Activated CD4-positive, alpha-beta T cell treated with anti-CD3 and anti-CD28 coated beads for 24 hours (primary cell): ENCODE results near the gene SLC35F1.

Experiments
- DNase-seq, 2 donors: peaks; one replicate each; pipeline ENCODE4 v3.0.0-alpha.2; 2020; ENCODE audit warnings: low read depth in 2 of 2

SLC35F1 gene

DNA sequence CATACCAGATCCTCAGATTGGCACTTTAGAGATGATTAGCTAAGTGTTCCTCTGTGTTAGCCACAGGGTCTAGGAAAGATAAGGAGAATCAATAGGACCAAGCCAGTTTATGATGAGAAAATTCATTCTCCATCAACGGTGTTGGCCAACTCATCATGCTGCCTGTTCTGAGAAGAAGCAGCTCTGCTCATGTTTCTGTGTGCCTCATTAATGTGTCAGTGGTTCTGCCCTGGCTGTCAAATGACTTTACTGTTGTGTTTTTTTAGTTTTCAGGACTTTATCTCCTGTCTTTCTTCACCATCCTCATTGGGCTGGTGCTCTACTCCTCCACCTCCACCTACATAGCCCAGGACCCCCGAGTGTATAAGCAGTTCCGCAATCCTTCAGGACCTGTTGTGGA, 406.7 kb downstream of the SLC35F1 start:
- DNase-seq: no peak

- no peak for DNase-seq
Measured at GRCh38 chr6:118316796-118317384, 409.8 kb downstream of the SLC35F1 start.

DNA sequence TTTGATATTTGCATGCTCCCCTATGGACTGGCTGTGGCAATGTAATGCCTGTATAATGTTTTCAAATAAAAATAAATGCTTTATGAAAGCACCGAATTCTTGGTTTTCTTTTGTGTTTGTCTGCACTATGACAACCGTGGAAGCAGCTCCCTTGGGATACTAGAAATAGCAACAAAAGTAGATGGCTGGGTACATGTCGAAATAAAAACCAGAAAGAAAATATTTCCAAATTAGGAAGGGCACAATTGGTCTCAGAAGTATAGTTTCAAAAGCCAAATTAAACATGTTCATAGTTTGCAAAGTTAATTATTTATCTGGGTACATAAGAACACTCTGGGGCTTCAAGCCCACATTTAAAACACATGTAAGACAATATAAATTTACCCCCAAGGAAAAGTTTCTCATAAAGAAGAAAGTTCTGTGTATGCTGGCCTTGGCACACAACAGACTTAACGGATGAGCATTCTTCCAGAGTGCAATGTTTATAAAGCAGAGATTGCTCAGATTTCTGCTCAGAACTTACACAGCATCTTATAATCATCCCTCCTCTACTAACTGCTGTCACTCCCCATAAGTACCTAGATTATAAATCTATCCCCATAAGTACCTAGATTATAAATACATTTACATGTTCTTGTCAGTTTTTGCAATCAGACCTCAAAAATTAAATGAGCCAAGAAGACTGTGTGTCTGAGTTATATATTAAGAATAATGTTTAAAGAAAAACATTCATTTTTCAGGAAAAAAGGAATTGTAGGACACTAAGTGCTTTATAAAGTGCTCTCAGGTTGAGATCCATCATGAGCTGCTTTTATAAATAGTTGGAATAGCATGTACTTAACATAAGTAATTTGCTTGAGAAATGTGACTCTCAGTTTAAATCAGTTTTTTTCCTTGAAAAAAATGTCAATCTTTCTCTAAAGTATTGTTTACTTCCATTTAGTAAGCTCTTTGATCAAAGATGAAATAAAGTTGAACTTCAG, 410.8 kb downstream of the SLC35F1 start:
- DNase-seq: no peak

DNA sequence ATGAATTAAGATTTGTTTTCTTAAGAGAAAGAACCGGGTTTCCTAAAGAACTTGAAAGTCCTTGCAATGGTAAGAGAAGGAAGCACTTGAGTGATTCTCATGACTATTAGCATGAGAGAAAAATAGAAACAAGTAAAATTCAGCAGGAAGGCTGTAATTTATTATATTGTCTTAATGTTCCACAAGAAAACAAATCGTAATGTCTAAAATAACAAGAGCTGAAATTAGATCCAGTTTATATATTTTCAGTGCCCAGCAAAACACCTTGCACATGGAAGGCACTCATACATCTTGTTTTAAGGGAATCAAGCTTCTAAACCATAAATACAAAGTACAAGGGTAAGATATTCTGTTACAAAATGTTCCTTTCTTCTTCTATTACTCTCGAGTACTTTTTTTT, 411.6 kb downstream of the SLC35F1 start:
- no peak for DNase-seq

GRCh38 chr6:118319416-118319815, 412.4 kb downstream of the SLC35F1 start:
- DNase-seq: no peak

DNA sequence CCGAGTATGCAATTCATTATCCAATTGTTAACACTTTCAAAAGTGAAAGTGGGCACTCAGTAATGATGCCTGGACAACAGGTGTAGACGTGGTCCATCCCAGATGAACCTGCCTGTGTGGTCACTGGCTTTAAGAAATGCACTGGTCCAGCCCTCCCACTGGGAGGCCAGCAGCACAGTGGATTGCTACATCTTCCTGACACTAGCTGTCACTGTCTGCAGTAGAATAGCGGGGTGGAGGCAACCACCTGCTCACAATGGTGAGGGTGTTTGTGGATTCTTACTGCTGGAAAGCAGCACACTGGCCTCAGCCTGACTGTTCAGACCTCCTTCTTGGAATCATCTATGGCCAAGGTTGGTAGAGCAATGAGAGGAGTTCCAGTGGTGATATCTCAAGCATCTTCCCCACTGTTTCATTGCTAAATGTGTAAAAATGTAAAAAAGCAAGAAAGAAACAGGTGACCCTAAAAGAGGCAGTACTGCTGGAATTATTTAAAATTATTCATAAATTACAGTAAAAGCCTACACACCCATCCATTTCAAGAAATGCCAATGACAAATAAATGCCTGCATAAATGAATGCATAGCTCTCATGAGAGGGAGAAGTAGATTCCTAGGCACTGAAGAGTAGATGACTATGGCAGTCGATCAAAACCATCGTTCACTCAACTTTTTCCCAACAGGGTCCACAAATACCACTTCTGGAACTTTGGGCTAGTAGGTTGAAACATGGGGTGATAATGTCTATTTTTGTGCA, 413.0 kb downstream of the SLC35F1 start:
- DNase-seq: no peak

DNA sequence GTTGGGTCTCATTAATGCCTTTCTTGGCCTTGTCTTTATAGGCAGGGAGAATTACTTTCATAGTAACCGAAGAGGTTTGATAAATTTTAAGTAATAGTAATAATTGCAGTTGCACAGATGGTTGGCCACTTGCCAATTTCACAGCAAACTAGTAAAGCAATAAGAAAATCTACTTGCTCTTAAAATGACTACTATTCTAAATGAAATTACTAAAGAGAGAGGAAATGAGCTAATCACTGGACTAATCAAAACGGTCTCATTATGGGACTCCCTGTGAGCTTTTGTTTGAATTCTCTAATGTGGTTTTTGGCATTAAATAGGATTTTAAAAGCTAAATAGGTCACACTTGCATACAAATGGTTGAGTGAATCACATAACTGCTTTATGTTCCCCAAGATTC, 413.6 kb downstream of the SLC35F1 start:
- DNase-seq: no peak

DNA sequence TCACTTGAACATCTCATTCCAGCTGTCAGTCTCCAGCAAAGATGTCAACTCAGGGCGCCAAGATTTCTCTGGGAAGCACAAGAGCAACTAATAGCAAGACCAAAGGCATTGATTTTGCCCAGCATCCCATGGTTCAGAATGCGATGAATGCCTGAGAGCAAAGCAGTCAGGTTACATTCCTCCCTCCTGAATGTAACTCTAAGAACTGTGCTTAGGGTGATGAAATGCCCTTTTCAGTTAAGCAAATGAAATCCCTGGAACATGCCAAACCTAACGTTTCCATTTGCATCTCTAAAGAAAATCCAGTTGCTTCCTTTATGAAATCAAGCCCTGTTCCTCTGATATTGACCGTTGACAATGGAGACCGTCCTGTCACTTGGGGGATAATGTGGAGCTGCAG, 417.1 kb downstream of the SLC35F1 start:
- no peak for DNase-seq

- no peak for DNase-seq
Measured at GRCh38 chr6:118325220-118325860, 418.3 kb downstream of the SLC35F1 start.

- DNase-seq: no peak
Measured at GRCh38 chr6:118326712-118327111, 419.6 kb downstream of the SLC35F1 start.

DNA sequence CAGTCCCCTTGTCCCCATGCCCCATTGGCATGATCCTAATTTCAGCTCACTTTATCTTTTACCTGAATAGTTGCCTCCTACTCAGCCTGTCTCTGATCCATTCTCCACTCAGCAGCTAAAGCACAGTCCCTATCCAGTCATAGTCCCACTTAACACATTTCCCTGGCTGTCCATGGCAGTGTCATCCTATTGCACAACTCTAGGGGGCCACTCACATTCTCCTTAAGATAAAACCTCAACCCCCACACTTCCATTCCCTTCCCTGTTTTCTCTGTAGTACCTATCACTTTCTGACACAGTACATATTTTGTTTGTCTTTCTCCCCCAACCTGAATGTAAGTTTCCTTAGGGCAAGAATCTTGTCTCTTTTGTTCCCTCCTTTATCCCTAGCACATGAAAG, 420.2 kb downstream of the SLC35F1 start:
- DNase-seq: no peak

GRCh38 chr6:118333772-118334171, 426.7 kb downstream of the SLC35F1 start:
- DNase-seq: no peak

DNA sequence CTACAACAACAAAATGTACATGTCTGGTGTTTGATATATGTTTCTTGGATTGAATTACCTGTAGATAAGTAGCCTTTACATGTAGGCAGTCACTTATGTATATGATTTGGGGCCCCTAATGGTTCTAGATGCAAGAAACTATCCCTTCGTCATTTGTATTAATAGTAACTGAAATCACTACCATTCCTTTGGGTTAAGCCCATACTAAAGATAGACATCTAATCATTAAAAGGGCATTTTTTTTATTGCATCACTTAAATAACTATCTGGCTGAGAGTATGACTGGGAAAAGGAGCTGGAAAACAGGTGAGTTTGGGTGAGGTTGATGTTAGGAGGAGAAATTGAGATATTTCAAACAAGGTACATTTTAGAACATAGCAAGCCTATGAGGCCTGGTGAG, 427.6 kb downstream of the SLC35F1 start:
- DNase-seq: no peak

DNA sequence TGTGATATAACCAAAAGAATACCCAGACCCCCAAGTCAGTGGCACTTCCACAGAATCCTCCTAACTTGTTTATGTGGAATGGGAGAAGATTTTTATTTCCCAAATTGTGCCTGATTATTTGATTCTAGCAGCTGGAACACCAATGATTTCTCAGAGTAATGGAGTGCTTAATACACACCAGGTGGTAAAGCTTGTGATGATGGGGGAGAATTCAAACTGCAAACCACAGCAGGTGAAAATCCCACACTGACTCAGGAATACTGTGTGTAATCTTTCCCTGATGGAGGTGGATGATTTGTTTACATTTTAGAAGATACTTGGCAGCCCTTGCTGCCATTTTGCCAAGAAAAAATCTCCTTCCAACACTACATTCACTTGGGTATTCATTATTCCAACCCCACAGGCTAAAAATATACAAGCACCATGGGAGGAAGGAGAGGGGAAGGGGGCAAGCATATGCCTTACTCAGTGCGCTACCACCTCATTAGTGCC, 428.3 kb downstream of the SLC35F1 start:
- no peak for DNase-seq

DNA sequence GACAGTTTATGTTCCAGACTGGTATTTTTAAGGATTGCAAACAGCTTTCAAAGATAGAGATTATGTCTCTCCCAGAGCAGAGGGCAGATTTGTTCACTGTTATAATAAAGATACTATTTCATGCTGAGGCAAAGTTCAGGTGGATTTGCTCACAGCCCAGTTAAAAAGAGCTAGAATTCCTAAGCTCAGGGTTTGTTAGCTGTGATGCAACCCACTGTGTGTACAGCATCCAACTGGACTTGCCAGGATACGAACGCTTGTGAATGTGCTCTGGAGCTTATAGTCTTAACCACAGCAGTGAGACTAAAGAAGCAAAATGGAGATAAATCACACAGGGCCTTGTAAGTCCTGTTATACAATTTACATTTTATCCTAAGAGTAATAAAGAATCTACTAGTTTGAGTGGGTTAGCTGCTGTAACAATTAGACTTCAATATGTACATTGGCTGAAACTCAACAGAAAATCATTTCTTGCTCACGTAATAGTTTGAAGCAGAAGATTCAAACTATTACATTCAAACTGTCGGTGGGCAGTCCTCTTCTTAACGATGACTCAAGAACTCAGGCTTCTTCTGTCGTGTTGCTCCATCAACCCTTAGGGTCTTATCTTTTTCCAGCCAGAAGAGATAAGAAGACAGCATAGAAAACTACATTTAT, 437.1 kb downstream of the SLC35F1 start:
- DNase-seq: no peak

- no peak for DNase-seq
Measured at GRCh38 chr6:118350881-118351430, 443.9 kb downstream of the SLC35F1 start.

GRCh38 chr6:118353564-118353963, 446.5 kb downstream of the SLC35F1 start:
- no peak for DNase-seq

GRCh38 chr6:118354641-118355040, 447.6 kb downstream of the SLC35F1 start:
- no peak for DNase-seq

- DNase-seq: no peak
Measured at GRCh38 chr6:118356054-118356453, 449.0 kb downstream of the SLC35F1 start.

GRCh38 chr6:118356686-118357085, 449.6 kb downstream of the SLC35F1 start:
- no peak for DNase-seq
